Caco-2 (cell line): ENCODE measurements around the gene EGFL7. TPM values are rescaled to one million over a fixed set of nuclear protein-coding genes. Genes with fewer than 3 reads are reported as not detected.

Source experiments
- BruUV-seq: library from RNA; stranded (reverse); fragments of 400-500 nt; replicated peaks from 2 replicates; lab custom pipeline; 2021; lab: Mats Ljungman, UMichigan
- CTCF ChIA-PET: fragments of 300-600 bp; sonication (Branson Sonifier 250); formaldehyde crosslinking; loops from one replicate; lab custom pipeline; 2022; ENCODE audit warnings: antibody characterized with exemption; lab: Charles Lee
- POLR2A ChIA-PET: fragments of 300-600 bp; sonication (Branson Sonifier 250); formaldehyde crosslinking; loops from one replicate; lab custom pipeline; 2022; ENCODE audit warnings: antibody characterized with exemption; lab: Charles Lee
- DNase-seq, 2 experiments: peaks; one replicate each; pipeline versions ENCODE4 v3.0.0 to v3.0.0-alpha.2; 2020 to 2022
- H3K27me3 ChIP-seq: replicated peaks from 2 replicates; pipeline ENCODE4 v1.6.0; 2011; ENCODE audit warnings: low read length; ENCODE audit not compliant: control insufficient read depth, insufficient read depth
- H3K36me3 ChIP-seq: 2 replicates; pipeline ENCODE4 v1.5.1; 2011; ENCODE audit warnings: low read length; ENCODE audit not compliant: control insufficient read depth, insufficient read depth
- H3K4me1 ChIP-seq: fragments of 250-450 bp; sonication (Bioruptor Pico); 2 replicates; pipeline ENCODE4 v1.5.1; 2020; ENCODE audit warnings: mild to moderate bottlenecking
- H3K4me3 ChIP-seq: 2 replicates; pipeline ENCODE4 v1.5.1; 2011; ENCODE audit warnings: low read depth, mild to moderate bottlenecking, control low read depth, low read length
- H3K9me3 ChIP-seq: fragments of 250-450 bp; sonication (Bioruptor Pico); 2 replicates; pipeline ENCODE4 v1.5.1; 2020; ENCODE audit warnings: mild to moderate bottlenecking, moderate library complexity
- H3K27ac Mint-ChIP-seq: one replicate; pipeline ENCODE4 v1.8.0; 2022; ENCODE audit warnings: mixed read lengths; ENCODE audit not compliant: unreplicated experiment
- H3K27me3 Mint-ChIP-seq: one replicate; pipeline ENCODE4 v1.8.0; 2022; ENCODE audit warnings: mixed read lengths; ENCODE audit not compliant: insufficient read depth, unreplicated experiment
- H3K36me3 Mint-ChIP-seq: one replicate; pipeline ENCODE4 v1.8.0; 2022; ENCODE audit warnings: mild to moderate bottlenecking, mixed read lengths; ENCODE audit not compliant: insufficient read depth, unreplicated experiment
- H3K4me1 Mint-ChIP-seq: one replicate; pipeline ENCODE4 v1.8.0; 2022; ENCODE audit warnings: low read depth, mixed read lengths; ENCODE audit not compliant: unreplicated experiment
- H3K4me3 Mint-ChIP-seq: one replicate; pipeline ENCODE4 v1.8.0; 2022; ENCODE audit warnings: mild to moderate bottlenecking, moderate library complexity, mixed read lengths; ENCODE audit not compliant: unreplicated experiment
- H3K9me3 Mint-ChIP-seq: one replicate; pipeline ENCODE4 v1.8.0; 2022; ENCODE audit warnings: mixed read lengths; ENCODE audit not compliant: unreplicated experiment
- intact Hi-C: fragments of 100-400 bp; cut with micrococcal nuclease; formaldehyde crosslinking; loops from one replicate; pipeline ENCODE4 v1.10.0; 2022; ENCODE audit not compliant: unreplicated experiment
- total RNA-seq: library from RNA; stranded (reverse); gene quantifications from 2 replicates; pipeline ENCODE4 v1.2.3, GENCODE V29; 2022
- TF ChIP-seq, protein P1 (sequence below), 2 experiments: fragments of 200-600 bp in 1 of 2; IDR thresholded peaks; 1 replicate in 1 of 2; 2 replicates in 1 of 2; pipeline versions ENCODE4 v1.5.1 to v1.8.0; 2011 to 2022; ENCODE audit warnings: antibody characterized with exemption in 1 of 2, control low read depth in 1 of 2, inconsistent platforms in 1 of 2, low read depth in 1 of 2, low read length in 1 of 2, mild to moderate bottlenecking in 1 of 2, moderate library complexity in 1 of 2; ENCODE audit not compliant: insufficient read depth in 1 of 2, severe bottlenecking in 1 of 2, unreplicated experiment in 1 of 2

The EGFL7 gene
- total RNA-seq, 1 experiment from 2014 or later: 30.2 TPM

- DNase-seq: no peak
These were observed 25.8 kb downstream of the EGFL7 start for GRCh38 chr9:136688274-136689107.

DNA sequence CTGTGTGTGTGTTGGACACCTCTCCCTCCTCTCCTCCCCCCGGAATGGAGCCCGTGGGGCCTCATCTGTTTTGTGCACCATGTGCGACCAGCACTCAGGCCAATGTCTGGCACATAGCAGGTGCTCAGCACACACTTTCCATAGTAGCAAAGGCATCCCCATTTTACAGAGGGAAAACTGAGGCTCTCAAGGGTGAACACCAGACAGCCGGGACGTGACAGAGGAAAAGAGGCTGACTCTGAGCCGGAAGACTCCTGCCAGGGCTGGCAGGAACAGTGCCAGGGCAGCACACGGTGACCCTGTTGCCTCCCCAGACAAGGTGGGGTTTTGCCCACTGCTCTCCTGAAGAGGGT, 26.4 kb downstream of the EGFL7 start:
- CTCF ChIA-PET: interaction anchor here (1.4 kb wide), 1 partner anchor 17 kb away, joined by 4 read pairs; no protein-coding TSS in a partner anchor
- Histone ChIP-seq H3K4me1 (peaks cover 52% of the 10 kb centered on the region), H3K27me3 (no peaks in the 10 kb centered on the region), H3K4me3 (no peak overlapping the region), H3K36me3 (no peaks in the 10 kb centered on the region), H3K9me3 (no peaks in the 10 kb centered on the region)
- no peak for DNase-seq
- POLR2A ChIA-PET: no interaction called here
- TF ChIP-seq, protein P1, sequence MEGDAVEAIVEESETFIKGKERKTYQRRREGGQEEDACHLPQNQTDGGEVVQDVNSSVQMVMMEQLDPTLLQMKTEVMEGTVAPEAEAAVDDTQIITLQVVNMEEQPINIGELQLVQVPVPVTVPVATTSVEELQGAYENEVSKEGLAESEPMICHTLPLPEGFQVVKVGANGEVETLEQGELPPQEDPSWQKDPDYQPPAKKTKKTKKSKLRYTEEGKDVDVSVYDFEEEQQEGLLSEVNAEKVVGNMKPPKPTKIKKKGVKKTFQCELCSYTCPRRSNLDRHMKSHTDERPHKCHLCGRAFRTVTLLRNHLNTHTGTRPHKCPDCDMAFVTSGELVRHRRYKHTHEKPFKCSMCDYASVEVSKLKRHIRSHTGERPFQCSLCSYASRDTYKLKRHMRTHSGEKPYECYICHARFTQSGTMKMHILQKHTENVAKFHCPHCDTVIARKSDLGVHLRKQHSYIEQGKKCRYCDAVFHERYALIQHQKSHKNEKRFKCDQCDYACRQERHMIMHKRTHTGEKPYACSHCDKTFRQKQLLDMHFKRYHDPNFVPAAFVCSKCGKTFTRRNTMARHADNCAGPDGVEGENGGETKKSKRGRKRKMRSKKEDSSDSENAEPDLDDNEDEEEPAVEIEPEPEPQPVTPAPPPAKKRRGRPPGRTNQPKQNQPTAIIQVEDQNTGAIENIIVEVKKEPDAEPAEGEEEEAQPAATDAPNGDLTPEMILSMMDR (IDR thresholded peaks at IDR 0.05; ENCODE audit: insufficient read depth in 1 of 2, low read depth in 1 of 2, low read length in 1 of 2, severe bottlenecking in 1 of 2, unreplicated experiment in 1 of 2): no peak
- Mint-ChIP-seq H3K4me1 (peaks cover 11% of the 10 kb centered on the region), H3K9me3 (no peaks in the 10 kb centered on the region), H3K27ac (no peak overlapping the region), H3K36me3 (no peaks in the 10 kb centered on the region), H3K4me3 (no peak overlapping the region), H3K27me3 (no peaks in the 10 kb centered on the region)
- BruUV-seq: no TSS peak
- intact Hi-C loops: no loop called here

More at GRCh38 chr9:136688274-136689107, 25.8 kb downstream of the EGFL7 start:
- H3K27me3 Mint-ChIP-seq: no peaks in the 10 kb centered on the region
- H3K4me1 Mint-ChIP-seq: peaks cover 9% of the 10 kb centered on the region
- Histone ChIP-seq H3K36me3 (no peaks in the 10 kb centered on the region), H3K9me3 (no peaks in the 10 kb centered on the region), H3K4me3 (no peak overlapping the region), H3K4me1 (peaks cover 48% of the 10 kb centered on the region), H3K27me3 (no peaks in the 10 kb centered on the region)
- intact Hi-C loops: no loop called here
- ChIA-PET CTCF (interaction anchor here (1.4 kb wide), 1 partner anchor 17 kb away, joined by 4 read pairs; no protein-coding TSS in a partner anchor), POLR2A (no interaction called here)
- H3K4me3 Mint-ChIP-seq: no peak overlapping the region
- no TSS peak for BruUV-seq
- no peak overlapping the region for H3K27ac Mint-ChIP-seq
- TF ChIP-seq, protein P1 (IDR thresholded peaks at IDR 0.05; ENCODE audit: insufficient read depth in 1 of 2, low read depth in 1 of 2, low read length in 1 of 2, severe bottlenecking in 1 of 2, unreplicated experiment in 1 of 2): no peak
- H3K9me3 Mint-ChIP-seq: no peaks in the 10 kb centered on the region
- H3K36me3 Mint-ChIP-seq: no peaks in the 10 kb centered on the region

- TF ChIP-seq, protein P1 (IDR thresholded peaks at IDR 0.05; ENCODE audit: insufficient read depth in 1 of 2, low read depth in 1 of 2, low read length in 1 of 2, severe bottlenecking in 1 of 2, unreplicated experiment in 1 of 2): no peak
- ChIA-PET POLR2A (no interaction called here), CTCF (interaction anchor here (1.3 kb wide), 1 partner anchor 19 kb away, joined by 3 read pairs; no protein-coding TSS in a partner anchor)
- H3K27ac Mint-ChIP-seq: no peak overlapping the region
- H3K36me3 ChIP-seq: no peaks in the 10 kb centered on the region
- H3K27me3 Mint-ChIP-seq: no peaks in the 10 kb centered on the region
- peaks cover 56% of the 10 kb centered on the region for H3K4me1 ChIP-seq
- intact Hi-C loops: loop anchor here (5.0 kb wide), 1 partner anchor 58 kb away; no protein-coding TSS in a partner anchor
- BruUV-seq: no TSS peak
- H3K27me3 ChIP-seq: no peaks in the 10 kb centered on the region
- peak overlapping the region; percentile 13 for H3K4me3 Mint-ChIP-seq
- H3K4me3 ChIP-seq: no peak overlapping the region
- no peaks in the 10 kb centered on the region for H3K9me3 Mint-ChIP-seq
- no peak for DNase-seq
- no peaks in the 10 kb centered on the region for H3K36me3 Mint-ChIP-seq
- peaks cover 11% of the 10 kb centered on the region for H3K4me1 Mint-ChIP-seq
- no peaks in the 10 kb centered on the region for H3K9me3 ChIP-seq
These were observed 27.5 kb downstream of the EGFL7 start for GRCh38 chr9:136690104-136690805.
